T-helper 1 cell treated with Interleukin-12 subunit alpha and Interleukin-12 subunit beta and Interleukin-4 antibody, amounts not matched to agents 30 μg/mL and 1 μg/mL, for 36 hours (primary cell): ENCODE data around the gene MROH8.

Source experiments
- H3K27ac Mint-ChIP-seq: one replicate; pipeline ENCODE4 v1.8.0; 2021; ENCODE audit warnings: mild to moderate bottlenecking, mixed read lengths
- H3K27me3 Mint-ChIP-seq: one replicate; pipeline ENCODE4 v1.8.0; 2021; ENCODE audit warnings: low read depth, mixed read lengths
- H3K36me3 Mint-ChIP-seq: one replicate; pipeline ENCODE4 v1.8.0; 2021; ENCODE audit warnings: low read depth, mixed read lengths
- H3K4me1 Mint-ChIP-seq: one replicate; pipeline ENCODE4 v1.8.0; 2021; ENCODE audit warnings: low read depth, mixed read lengths
- H3K4me3 Mint-ChIP-seq: one replicate; pipeline ENCODE4 v1.8.0; 2021; ENCODE audit warnings: mild to moderate bottlenecking, moderate library complexity, mixed read lengths
- H3K9me3 Mint-ChIP-seq: one replicate; pipeline ENCODE4 v1.8.0; 2021; ENCODE audit warnings: mixed read lengths

MROH8 gene

GRCh38 chr20:37178839-37179682, at the start of gene MROH8, which contains the start of gene RPN2:
Gene MROH8 (minus strand): TSS chr20:37179548.
Gene RPN2 (plus strand): TSS chr20:37179330. CDS start chr20:37179357, 27 bp downstream.
- no peaks in the 10 kb centered on the region for H3K9me3 Mint-ChIP-seq
- peaks cover 15% of the 10 kb centered on the region for H3K36me3 Mint-ChIP-seq
- peaks cover 25% of the 10 kb centered on the region for H3K4me1 Mint-ChIP-seq
- peak within 1 kb of the TSS; percentile 97 for H3K27ac Mint-ChIP-seq
- H3K27me3 Mint-ChIP-seq = peaks cover 9% of the 10 kb centered on the region
- H3K4me3 Mint-ChIP-seq = peak within 1 kb of the TSS; percentile 97

- Mint-ChIP-seq H3K4me1 (no peaks in the 10 kb centered on the region), H3K9me3 (no peaks in the 10 kb centered on the region), H3K36me3 (peaks cover 61% of the 10 kb centered on the region), H3K27ac (no peak overlapping the region), H3K4me3 (no peak overlapping the region), H3K27me3 (no peaks in the 10 kb centered on the region)
Observed at GRCh38 chr20:37228656-37229055, 49.3 kb upstream of the MROH8 start.

- no peak overlapping the region for H3K4me3 Mint-ChIP-seq
- H3K4me1 Mint-ChIP-seq = no peaks in the 10 kb centered on the region
- H3K27ac Mint-ChIP-seq = no peak overlapping the region
- H3K9me3 Mint-ChIP-seq = no peaks in the 10 kb centered on the region
- peaks cover 64% of the 10 kb centered on the region for H3K36me3 Mint-ChIP-seq
- no peaks in the 10 kb centered on the region for H3K27me3 Mint-ChIP-seq
Observed at GRCh38 chr20:37228082-37228481, 48.7 kb upstream of the MROH8 start.

GRCh38 chr20:37226889-37227288, 47.5 kb upstream of the MROH8 start:
- no peaks in the 10 kb centered on the region for H3K9me3 Mint-ChIP-seq
- peaks cover 56% of the 10 kb centered on the region for H3K36me3 Mint-ChIP-seq
- peaks cover 3% of the 10 kb centered on the region for H3K4me1 Mint-ChIP-seq
- H3K27ac Mint-ChIP-seq = no peak overlapping the region
- H3K4me3 Mint-ChIP-seq = no peak overlapping the region
- no peaks in the 10 kb centered on the region for H3K27me3 Mint-ChIP-seq

GRCh38 chr20:37225146-37225545, 45.8 kb upstream of the MROH8 start:
- Mint-ChIP-seq H3K27ac (no peak overlapping the region), H3K4me3 (no peak overlapping the region), H3K9me3 (no peaks in the 10 kb centered on the region), H3K27me3 (no peaks in the 10 kb centered on the region), H3K36me3 (peaks cover 43% of the 10 kb centered on the region), H3K4me1 (peaks cover 4% of the 10 kb centered on the region)

- Mint-ChIP-seq H3K4me3 (no peak overlapping the region), H3K9me3 (no peaks in the 10 kb centered on the region), H3K4me1 (peaks cover 6% of the 10 kb centered on the region), H3K27me3 (no peaks in the 10 kb centered on the region), H3K36me3 (peaks cover 38% of the 10 kb centered on the region), H3K27ac (peak overlapping the region; percentile 34)
Observed at GRCh38 chr20:37223053-37223452, 43.7 kb upstream of the MROH8 start.

- no peak overlapping the region for H3K27ac Mint-ChIP-seq
- no peaks in the 10 kb centered on the region for H3K27me3 Mint-ChIP-seq
- peaks cover 6% of the 10 kb centered on the region for H3K4me1 Mint-ChIP-seq
- H3K4me3 Mint-ChIP-seq = no peak overlapping the region
- peaks cover 38% of the 10 kb centered on the region for H3K36me3 Mint-ChIP-seq
- H3K9me3 Mint-ChIP-seq = no peaks in the 10 kb centered on the region
Observed at GRCh38 chr20:37222086-37222485, 42.7 kb upstream of the MROH8 start.

GRCh38 chr20:37220731-37221130, 41.4 kb upstream of the MROH8 start:
- no peaks in the 10 kb centered on the region for H3K9me3 Mint-ChIP-seq
- peaks cover 6% of the 10 kb centered on the region for H3K4me1 Mint-ChIP-seq
- no peaks in the 10 kb centered on the region for H3K27me3 Mint-ChIP-seq
- peaks cover 29% of the 10 kb centered on the region for H3K36me3 Mint-ChIP-seq
- no peak overlapping the region for H3K27ac Mint-ChIP-seq
- H3K4me3 Mint-ChIP-seq = no peak overlapping the region

GRCh38 chr20:37219751-37220668, 40.7 kb upstream of the MROH8 start:
- Mint-ChIP-seq H3K27me3 (no peaks in the 10 kb centered on the region), H3K27ac (no peak overlapping the region), H3K4me3 (no peak overlapping the region), H3K4me1 (peaks cover 6% of the 10 kb centered on the region), H3K9me3 (no peaks in the 10 kb centered on the region), H3K36me3 (peaks cover 26% of the 10 kb centered on the region)

GRCh38 chr20:37218976-37219375, 39.6 kb upstream of the MROH8 start:
- H3K27me3 Mint-ChIP-seq = no peaks in the 10 kb centered on the region
- no peak overlapping the region for H3K27ac Mint-ChIP-seq
- peaks cover 25% of the 10 kb centered on the region for H3K36me3 Mint-ChIP-seq
- no peaks in the 10 kb centered on the region for H3K9me3 Mint-ChIP-seq
- H3K4me3 Mint-ChIP-seq = no peak overlapping the region
- peaks cover 6% of the 10 kb centered on the region for H3K4me1 Mint-ChIP-seq

GRCh38 chr20:37218441-37218840, 39.1 kb upstream of the MROH8 start:
- Mint-ChIP-seq H3K36me3 (peaks cover 26% of the 10 kb centered on the region), H3K9me3 (no peaks in the 10 kb centered on the region), H3K4me3 (no peak overlapping the region), H3K27ac (no peak overlapping the region), H3K4me1 (peaks cover 6% of the 10 kb centered on the region), H3K27me3 (no peaks in the 10 kb centered on the region)

- Mint-ChIP-seq H3K27ac (no peak overlapping the region), H3K4me1 (no peaks in the 10 kb centered on the region), H3K27me3 (no peaks in the 10 kb centered on the region), H3K36me3 (peaks cover 40% of the 10 kb centered on the region), H3K9me3 (no peaks in the 10 kb centered on the region), H3K4me3 (no peak overlapping the region)
Observed at GRCh38 chr20:37209661-37210314, 30.4 kb upstream of the MROH8 start.

GRCh38 chr20:37209193-37209592, 29.8 kb upstream of the MROH8 start:
- Mint-ChIP-seq H3K36me3 (peaks cover 41% of the 10 kb centered on the region), H3K4me3 (no peak overlapping the region), H3K4me1 (no peaks in the 10 kb centered on the region), H3K27me3 (no peaks in the 10 kb centered on the region), H3K9me3 (no peaks in the 10 kb centered on the region), H3K27ac (no peak overlapping the region)

- peaks cover 43% of the 10 kb centered on the region for H3K36me3 Mint-ChIP-seq
- peaks cover 3% of the 10 kb centered on the region for H3K4me1 Mint-ChIP-seq
- H3K27me3 Mint-ChIP-seq = no peaks in the 10 kb centered on the region
- no peak overlapping the region for H3K27ac Mint-ChIP-seq
- no peak overlapping the region for H3K4me3 Mint-ChIP-seq
- H3K9me3 Mint-ChIP-seq = no peaks in the 10 kb centered on the region
Observed at GRCh38 chr20:37207171-37207570, 27.8 kb upstream of the MROH8 start.
